ENCODE results near the gene MECP2.

DNA sequence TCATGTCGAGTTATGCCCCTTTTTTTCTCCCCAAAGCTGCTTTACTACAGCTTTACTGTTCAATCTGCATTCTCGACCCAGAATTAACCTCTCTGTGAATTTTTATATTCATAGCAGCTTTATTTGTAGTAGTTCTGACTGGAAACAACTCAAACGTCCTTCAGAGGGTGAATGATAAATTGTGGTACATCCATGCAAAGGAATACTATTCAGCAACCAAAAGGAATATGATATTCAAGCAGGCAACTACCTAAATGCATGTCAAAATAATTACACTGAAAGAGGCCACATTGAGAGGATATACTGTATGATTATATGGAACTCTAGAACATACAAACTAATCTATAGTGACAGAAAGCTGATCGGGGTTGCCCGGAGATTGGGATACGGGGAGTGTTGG lies 20.0 kb upstream of the MECP2 start:
- TF ChIP-seq, protein P1, sequence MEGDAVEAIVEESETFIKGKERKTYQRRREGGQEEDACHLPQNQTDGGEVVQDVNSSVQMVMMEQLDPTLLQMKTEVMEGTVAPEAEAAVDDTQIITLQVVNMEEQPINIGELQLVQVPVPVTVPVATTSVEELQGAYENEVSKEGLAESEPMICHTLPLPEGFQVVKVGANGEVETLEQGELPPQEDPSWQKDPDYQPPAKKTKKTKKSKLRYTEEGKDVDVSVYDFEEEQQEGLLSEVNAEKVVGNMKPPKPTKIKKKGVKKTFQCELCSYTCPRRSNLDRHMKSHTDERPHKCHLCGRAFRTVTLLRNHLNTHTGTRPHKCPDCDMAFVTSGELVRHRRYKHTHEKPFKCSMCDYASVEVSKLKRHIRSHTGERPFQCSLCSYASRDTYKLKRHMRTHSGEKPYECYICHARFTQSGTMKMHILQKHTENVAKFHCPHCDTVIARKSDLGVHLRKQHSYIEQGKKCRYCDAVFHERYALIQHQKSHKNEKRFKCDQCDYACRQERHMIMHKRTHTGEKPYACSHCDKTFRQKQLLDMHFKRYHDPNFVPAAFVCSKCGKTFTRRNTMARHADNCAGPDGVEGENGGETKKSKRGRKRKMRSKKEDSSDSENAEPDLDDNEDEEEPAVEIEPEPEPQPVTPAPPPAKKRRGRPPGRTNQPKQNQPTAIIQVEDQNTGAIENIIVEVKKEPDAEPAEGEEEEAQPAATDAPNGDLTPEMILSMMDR (conservative IDR thresholded peaks at IDR 0.05; ENCODE audit: low read depth, low read length) = no peak
- TF ChIP-seq EZH2 (IDR thresholded peaks at IDR 0.05; ENCODE audit: borderline replicate concordance, low read depth, low read length, poor library complexity, severe bottlenecking) = no peak
